Glutamatergic neuron (in vitro differentiated cells): Measurements from ENCODE around the gene FBXL7. TPM values are rescaled to one million over a fixed set of nuclear protein-coding genes. Genes with fewer than 3 reads are reported as not detected.

Experiments used
- DNase-seq: peaks from one replicate; pipeline ENCODE4 v3.0.0; 2022
- H3K27ac Mint-ChIP-seq: one replicate; pipeline ENCODE4 v1.8.0; 2020; ENCODE audit warnings: mild to moderate bottlenecking, mixed read lengths, inconsistent platforms; ENCODE audit not compliant: unreplicated experiment
- H3K27me3 Mint-ChIP-seq: one replicate; pipeline ENCODE4 v1.8.0; 2020; ENCODE audit warnings: mild to moderate bottlenecking, moderate library complexity, mixed read lengths, inconsistent platforms; ENCODE audit not compliant: unreplicated experiment
- H3K36me3 Mint-ChIP-seq: one replicate; pipeline ENCODE4 v1.8.0; 2020; ENCODE audit warnings: mild to moderate bottlenecking, mixed read lengths, inconsistent platforms; ENCODE audit not compliant: unreplicated experiment
- H3K4me1 Mint-ChIP-seq: one replicate; pipeline ENCODE4 v1.8.0; 2020; ENCODE audit warnings: mild to moderate bottlenecking, low read depth, mixed read lengths, inconsistent platforms; ENCODE audit not compliant: unreplicated experiment
- H3K4me3 Mint-ChIP-seq: one replicate; pipeline ENCODE4 v1.8.0; 2020; ENCODE audit warnings: mild to moderate bottlenecking, mixed read lengths, inconsistent platforms; ENCODE audit not compliant: unreplicated experiment
- H3K9me3 Mint-ChIP-seq: one replicate; pipeline ENCODE4 v1.8.0; 2020; ENCODE audit warnings: mild to moderate bottlenecking, moderate library complexity, mixed read lengths, inconsistent platforms; ENCODE audit not compliant: unreplicated experiment
- total RNA-seq: library from RNA; stranded (reverse); fragmentation: NEBNext Ultra II Directional; extraction: Animal tissue kit (Norgen Biotek cat#: 25700); gene quantifications from one replicate; pipeline ENCODE4 v1.2.1, GENCODE V29; 2021; ENCODE audit not compliant: unreplicated experiment
- TF ChIP-seq, protein P1 (sequence below): fragments of 200-600 bp; sonication (generic); IDR thresholded peaks from one replicate; pipeline ENCODE4 v1.5.0; 2021; ENCODE audit not compliant: partially characterized antibody, unreplicated experiment

Gene FBXL7
- total RNA-seq, 1 donor from 2014 or later, result 25.3 TPM

DNA sequence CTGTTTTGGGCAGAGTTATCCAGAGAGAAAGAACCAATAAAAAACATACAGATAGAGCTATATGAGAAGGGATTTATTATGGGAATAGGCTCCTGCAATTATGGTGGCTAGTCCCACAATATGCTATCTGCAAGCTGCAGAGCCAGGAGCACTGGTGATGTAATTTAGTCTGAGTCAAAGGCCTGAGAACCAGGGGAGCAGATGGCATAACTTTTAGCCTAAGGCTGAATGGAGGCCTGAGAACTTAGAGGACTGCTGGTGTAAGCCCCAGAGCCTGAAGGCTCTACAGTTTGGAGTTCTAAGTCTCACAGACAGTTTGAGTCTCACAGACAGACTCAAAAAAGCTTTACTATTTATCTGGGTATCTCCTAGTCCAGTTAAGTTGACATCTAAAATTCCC, 263.8 kb downstream of the FBXL7 start:
- TF ChIP-seq, protein P1, sequence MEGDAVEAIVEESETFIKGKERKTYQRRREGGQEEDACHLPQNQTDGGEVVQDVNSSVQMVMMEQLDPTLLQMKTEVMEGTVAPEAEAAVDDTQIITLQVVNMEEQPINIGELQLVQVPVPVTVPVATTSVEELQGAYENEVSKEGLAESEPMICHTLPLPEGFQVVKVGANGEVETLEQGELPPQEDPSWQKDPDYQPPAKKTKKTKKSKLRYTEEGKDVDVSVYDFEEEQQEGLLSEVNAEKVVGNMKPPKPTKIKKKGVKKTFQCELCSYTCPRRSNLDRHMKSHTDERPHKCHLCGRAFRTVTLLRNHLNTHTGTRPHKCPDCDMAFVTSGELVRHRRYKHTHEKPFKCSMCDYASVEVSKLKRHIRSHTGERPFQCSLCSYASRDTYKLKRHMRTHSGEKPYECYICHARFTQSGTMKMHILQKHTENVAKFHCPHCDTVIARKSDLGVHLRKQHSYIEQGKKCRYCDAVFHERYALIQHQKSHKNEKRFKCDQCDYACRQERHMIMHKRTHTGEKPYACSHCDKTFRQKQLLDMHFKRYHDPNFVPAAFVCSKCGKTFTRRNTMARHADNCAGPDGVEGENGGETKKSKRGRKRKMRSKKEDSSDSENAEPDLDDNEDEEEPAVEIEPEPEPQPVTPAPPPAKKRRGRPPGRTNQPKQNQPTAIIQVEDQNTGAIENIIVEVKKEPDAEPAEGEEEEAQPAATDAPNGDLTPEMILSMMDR, result no peak
- peak overlapping the region; percentile 78 for H3K27ac Mint-ChIP-seq
- peaks cover 31% of the 10 kb centered on the region for H3K4me1 Mint-ChIP-seq
- DNase-seq, result peak; percentile 35
- H3K9me3 Mint-ChIP-seq, result no peaks in the 10 kb centered on the region
- H3K36me3 Mint-ChIP-seq, result no peaks in the 10 kb centered on the region
- no peak overlapping the region for H3K4me3 Mint-ChIP-seq
- H3K27me3 Mint-ChIP-seq, result peaks cover 5% of the 10 kb centered on the region

DNA sequence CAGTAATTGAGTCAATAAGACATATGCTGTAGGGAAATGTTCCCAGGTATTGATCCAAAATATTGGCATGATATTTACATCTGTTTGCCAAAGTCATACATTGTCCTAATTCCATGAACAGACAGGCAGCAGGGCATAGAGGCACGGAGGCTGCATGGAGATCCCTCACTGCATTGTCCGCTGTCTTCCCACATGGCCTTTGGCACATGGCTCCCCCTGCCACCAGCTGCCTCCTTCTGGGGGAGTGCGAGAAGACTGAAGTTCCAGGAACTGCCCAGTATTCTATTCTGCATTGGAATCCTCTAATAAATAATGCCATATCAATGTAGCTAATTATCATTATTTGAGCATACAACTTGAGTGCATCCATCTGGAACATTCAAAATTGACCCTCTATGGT, 269.0 kb downstream of the FBXL7 start:
- Mint-ChIP-seq H3K36me3 (no peaks in the 10 kb centered on the region), H3K27me3 (peaks cover 8% of the 10 kb centered on the region), H3K4me3 (no peak overlapping the region), H3K27ac (peak overlapping the region; percentile 60), H3K4me1 (peaks cover 18% of the 10 kb centered on the region), H3K9me3 (no peaks in the 10 kb centered on the region)
- TF ChIP-seq, protein P1, result no peak
- DNase-seq, result peak; percentile 30

DNA sequence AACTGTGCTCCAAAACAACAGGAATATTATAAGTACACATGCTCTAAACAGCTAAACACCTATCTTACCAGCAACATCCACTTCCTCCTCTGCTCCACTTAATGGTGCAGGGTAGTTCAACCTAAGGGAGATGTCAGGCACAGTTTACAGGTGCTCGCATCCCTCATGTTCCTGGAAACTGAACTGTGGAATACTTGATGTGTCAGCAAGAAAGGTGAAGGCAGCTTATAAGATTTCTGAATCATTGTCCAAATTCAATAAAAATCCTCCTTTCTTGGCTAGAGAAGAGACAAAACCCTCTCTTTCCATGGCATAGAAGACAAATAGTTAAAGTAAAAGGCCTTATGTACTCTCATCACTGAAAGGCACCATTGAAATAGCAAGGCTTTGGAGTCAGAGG, 272.2 kb downstream of the FBXL7 start:
- Mint-ChIP-seq H3K4me3 (no peak overlapping the region), H3K36me3 (no peaks in the 10 kb centered on the region), H3K27me3 (peaks cover 6% of the 10 kb centered on the region), H3K4me1 (peaks cover 5% of the 10 kb centered on the region), H3K27ac (no peak overlapping the region), H3K9me3 (peaks cover 2% of the 10 kb centered on the region)
- DNase-seq, result no peak
- TF ChIP-seq, protein P1, result no peak

DNA sequence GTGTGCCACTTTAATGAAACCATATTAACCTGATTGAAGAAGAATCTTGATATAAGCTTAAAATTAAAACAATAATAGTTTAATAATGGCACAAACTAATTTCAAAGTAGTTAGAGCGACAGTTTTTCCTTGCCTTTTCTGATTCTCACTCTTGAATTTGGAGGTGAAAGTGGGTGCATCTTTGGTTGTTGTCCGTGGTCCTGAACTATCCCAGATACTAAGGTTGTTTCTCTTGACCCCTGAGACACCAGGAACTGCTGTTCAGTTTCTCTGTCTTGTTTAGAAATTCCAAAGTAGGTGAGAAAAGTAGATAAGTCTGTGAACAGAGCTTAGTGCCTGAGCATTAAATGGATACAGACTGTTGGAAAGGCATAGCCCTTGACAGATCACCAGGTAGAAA, 274.7 kb downstream of the FBXL7 start:
- Mint-ChIP-seq H3K36me3 (no peaks in the 10 kb centered on the region), H3K9me3 (peaks cover 2% of the 10 kb centered on the region), H3K4me3 (no peak overlapping the region), H3K4me1 (peaks cover 5% of the 10 kb centered on the region), H3K27ac (no peak overlapping the region), H3K27me3 (no peaks in the 10 kb centered on the region)
- DNase-seq, result no peak
- TF ChIP-seq, protein P1, result no peak

DNA sequence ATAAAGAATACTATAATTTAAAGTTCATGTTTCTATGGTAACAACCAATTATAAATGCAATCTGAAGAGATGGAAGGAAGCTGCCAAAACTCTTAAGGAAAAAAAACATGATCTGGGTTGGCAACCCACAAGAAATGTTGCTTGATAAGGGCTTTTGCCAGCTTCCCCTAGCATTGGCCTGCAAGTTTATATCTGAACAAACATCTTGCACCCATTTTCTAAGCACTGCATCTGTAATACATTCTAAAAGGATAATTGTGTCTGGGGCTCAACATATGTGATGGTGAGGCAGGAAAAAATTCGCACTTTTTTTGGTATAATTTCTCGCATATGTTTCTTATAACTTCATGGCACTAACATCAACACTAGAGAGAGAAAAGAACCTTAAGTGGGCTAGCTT, 276.4 kb downstream of the FBXL7 start:
- H3K4me3 Mint-ChIP-seq, result no peak overlapping the region

More for the DNA sequence above, 276.4 kb downstream of the FBXL7 start:
- Mint-ChIP-seq H3K27ac (no peak overlapping the region), H3K4me1 (peaks cover 7% of the 10 kb centered on the region), H3K36me3 (no peaks in the 10 kb centered on the region), H3K27me3 (no peaks in the 10 kb centered on the region), H3K9me3 (peaks cover 3% of the 10 kb centered on the region)
- DNase-seq, result no peak
- TF ChIP-seq, protein P1, result no peak
